Right renal cortex interstitium (tissue), 3 donors: ENCODE measurements around the gene TIMP2. TPM values are rescaled to one million over a fixed set of nuclear protein-coding genes. Genes with fewer than 3 reads are reported as not detected.

ENCODE experiments used
- DNase-seq, 3 donors: peaks; one replicate each; pipeline ENCODE4 v3.0.0-alpha.2; 2013; ENCODE audit warnings: low read depth in 3 of 3, low spot score in 2 of 3
- polyA plus RNA-seq, 3 donors: library from polyadenylated mRNA; unstranded; fragments of 120-200 nt; gene quantifications; one replicate each; pipeline ENCODE4 v1.2.1, GENCODE V29; 2013; ENCODE audit not compliant: insufficient read length in 3 of 3

The TIMP2 gene
- polyA plus RNA-seq, 3 donors: 143 to 162 (median 143) TPM

DNA sequence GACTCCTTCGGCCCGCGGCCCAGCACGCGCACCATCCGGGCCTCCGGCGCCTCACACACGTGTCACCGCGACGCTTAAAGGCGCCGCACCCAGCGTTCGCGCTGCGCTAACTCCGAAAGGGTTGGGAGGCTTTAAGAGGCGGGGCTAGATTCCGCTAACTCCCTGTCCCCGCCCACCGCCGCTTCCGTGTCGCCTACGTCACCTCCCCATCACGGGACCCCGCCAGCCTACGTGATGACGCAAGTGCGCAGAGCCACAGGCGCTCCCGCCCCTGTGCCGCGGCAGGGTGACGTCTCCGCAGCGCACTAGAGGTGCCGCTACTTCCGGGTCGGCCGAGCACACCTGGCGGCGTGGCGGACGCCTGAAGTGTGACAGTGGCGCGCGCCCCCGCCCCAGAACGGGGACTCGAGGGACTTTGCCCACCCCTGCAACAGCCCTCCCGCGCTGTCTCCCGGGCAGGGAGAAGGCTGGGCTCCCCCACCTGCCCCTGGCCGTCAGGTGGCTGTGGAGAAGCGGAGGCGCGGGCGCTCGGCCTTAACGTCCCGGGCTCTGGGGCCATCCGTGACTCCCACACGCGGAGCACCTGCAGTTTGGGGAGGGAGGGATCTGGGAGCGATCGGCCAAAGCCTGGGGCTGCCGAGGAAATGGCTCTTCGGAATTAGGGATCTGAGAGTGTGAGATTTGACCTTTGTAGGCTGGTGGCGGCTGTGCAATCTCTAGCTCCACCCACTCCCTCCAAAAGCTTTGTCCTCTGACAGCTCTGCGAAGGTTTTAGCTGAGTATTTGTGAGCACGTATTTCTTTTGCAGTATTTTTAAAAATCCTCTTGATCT, 84.2 kb downstream of the TIMP2 start, which contains the start of gene USP36:
Gene USP36, minus strand, starts transcription at position 35 of the 832 bp plus-strand sequence. CDS start 4,451 bp downstream, outside the sequence.
- peak; percentile 97 to 98 (median 97) for DNase-seq

GRCh38 chr17:78840530-78840779, 84.7 kb downstream of the TIMP2 start:
- no peak for DNase-seq

- peak in 1 of 3 donors; percentile 19 for DNase-seq
Measured at GRCh38 chr17:78839762-78840529, 85.2 kb downstream of the TIMP2 start.

DNA sequence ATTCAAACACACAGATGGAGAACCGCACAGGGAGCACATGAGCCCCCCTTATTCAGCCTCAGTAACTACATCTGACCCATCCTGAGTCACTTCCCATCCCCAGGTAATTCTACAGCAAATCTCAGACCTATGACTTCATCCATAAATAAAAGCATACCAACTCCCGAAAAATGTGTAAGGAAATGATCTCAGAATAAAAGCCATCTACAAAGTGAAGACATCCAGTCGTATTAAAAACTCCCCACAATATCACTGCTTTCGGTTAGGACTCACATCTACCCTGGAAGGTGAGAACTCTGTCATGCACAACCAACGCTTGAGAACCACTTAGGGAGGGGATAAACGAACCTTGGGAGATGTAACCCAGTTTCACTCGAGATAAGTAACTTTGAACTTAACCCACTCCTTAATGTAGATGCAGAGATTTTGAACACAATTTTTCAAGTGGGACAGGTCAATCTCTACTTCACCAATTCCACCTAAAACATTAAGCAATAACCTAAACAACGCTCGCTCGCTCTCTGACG, 85.9 kb downstream of the TIMP2 start:
- DNase-seq: no peak

DNA sequence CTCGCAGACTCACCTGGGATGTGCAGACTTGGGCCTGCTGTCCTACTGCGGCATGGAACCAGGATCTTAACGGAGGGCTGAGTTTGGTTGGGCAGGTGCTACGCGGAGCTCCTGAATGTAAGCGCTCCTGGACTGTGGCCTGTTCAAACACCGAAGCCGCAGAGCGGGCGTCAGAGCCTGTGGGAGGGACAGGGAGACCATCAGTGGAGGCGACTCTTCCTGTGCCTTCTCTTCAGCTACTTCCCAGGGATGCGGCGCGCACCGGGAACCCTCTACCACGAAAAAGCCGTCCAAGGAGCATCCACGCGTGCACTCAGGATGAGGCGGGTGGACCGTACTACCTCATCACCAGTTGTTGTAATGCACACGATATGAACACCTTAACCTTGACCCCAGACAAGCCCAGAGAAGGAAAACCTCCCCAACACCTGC, 86.6 kb downstream of the TIMP2 start:
- DNase-seq: no peak

DNA sequence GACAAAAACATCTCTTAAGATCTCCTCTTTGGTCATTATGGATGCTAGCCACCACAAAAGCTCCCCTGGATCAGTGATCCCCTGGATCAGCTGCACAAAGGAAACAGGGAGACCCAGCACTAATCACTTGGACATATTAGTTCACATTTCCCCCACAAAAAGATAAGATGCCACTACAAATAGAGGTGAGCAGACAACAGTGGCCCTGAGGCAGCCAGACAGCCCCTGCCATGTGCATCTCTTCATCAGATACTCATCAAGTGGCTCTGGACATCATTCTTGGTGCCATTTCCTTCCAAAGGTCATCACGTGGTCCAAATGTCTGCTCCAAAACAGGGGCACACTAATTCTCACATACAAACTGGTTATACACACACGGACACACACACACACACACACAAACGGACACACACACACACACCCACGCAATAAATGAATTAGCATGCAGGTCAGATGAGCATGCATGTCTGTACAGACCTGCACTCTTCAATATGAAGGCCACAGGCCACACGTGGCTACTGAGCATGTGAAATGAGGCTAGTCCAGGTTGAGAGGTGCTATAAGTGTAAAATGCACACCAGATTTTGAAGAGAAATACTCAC, 88.7 kb downstream of the TIMP2 start:
- DNase-seq: no peak

DNA sequence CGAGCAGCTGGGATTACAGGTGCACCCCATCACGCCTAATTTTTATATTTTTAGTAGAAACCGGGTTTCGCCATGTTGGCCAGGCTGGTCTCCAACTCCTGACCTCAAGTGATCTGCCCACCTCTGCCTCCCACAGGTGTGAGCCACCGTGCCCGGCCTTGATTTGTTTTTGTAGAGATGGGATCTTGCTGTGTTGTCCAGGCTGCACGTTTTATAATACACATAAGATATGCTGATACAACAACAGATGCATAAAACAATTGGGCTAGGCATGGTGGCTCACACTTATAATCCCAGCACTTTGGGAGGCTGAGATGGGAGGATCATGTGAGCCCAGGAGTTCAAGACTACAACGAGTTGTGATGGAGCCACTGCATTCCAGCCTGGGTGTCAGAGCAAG, 90.6 kb downstream of the TIMP2 start:
- no peak for DNase-seq

- no peak for DNase-seq
Measured at GRCh38 chr17:78832541-78832810, 92.7 kb downstream of the TIMP2 start.

- DNase-seq: no peak
Measured at GRCh38 chr17:78831688-78832540, 93.3 kb downstream of the TIMP2 start.

DNA sequence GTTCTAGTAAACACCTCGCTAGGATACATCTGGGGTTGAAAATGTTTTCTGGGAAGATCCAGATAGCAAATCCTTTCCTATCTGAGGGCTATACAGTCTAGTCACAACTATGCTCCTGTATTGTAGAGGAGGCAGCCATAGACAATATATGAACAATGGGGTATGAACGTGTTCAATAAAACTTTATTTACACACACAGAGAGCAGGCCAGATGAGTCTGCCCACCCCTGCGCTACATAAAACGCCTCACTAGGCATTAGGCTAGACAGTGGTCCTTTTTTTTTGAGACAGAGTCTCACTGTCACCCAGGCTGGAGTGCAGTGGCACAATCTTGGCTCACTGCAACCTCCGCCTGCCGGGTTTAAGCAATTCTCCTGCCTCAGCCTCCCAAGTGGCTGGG, 95.7 kb downstream of the TIMP2 start:
- DNase-seq: no peak

- no peak for DNase-seq
Measured at GRCh38 chr17:78828470-78829185, 96.6 kb downstream of the TIMP2 start.

DNA sequence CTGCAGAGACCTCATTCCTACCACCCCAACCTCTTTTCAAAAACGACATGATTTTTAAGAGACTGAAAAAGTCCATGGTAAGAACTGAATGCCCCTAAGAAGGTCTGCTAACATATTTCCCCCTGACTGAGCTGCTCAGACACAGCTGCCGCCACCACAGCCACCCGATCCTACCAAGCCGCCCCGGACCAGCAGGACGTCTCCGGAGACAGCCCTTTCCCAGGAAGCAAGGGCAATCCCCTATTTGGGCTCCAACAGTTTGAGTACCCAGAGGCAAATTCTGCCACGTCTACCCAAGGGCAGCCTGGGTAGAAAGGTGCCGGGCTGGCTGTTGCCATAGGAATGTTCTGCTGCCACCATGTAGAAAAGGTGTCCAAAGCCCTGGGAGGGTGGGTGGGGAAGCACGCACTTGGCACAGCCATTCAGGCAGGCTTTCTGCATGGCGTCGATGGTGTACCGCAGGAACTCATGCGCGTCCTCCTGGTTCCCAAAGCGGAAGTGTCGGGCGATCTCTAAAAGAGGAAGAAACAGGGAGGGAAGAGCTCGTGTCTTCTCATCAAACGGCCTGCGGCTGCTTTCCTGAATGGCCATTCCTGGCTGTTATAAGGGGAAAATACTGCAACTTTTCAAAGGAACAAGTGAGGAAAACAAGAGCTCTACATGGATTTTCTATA, 98.2 kb downstream of the TIMP2 start:
- no peak for DNase-seq

GRCh38 chr17:78826421-78826820, 98.8 kb downstream of the TIMP2 start:
- DNase-seq: no peak

- no peak for DNase-seq
Measured at GRCh38 chr17:78825696-78826095, 99.5 kb downstream of the TIMP2 start.

DNA sequence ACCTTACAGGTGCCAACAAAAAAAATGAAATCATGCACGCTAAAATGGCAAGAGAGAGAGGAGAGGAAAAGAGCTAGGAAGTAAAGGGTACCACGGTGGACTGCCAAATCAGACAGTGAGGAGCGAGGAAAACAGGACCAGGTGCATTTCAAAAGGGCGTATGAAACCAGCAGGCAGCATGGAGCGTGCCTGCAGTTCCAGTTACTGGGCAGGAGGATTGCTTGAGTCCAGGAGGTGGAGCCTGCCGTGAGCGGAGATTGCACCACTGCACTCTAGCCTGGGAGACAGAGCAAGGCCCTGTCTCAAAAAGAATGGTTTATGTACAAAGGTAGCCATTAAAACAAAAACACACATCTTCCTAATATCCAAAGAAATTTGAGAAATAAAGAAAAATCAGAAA, 100.9 kb downstream of the TIMP2 start:
- DNase-seq: no peak

DNA sequence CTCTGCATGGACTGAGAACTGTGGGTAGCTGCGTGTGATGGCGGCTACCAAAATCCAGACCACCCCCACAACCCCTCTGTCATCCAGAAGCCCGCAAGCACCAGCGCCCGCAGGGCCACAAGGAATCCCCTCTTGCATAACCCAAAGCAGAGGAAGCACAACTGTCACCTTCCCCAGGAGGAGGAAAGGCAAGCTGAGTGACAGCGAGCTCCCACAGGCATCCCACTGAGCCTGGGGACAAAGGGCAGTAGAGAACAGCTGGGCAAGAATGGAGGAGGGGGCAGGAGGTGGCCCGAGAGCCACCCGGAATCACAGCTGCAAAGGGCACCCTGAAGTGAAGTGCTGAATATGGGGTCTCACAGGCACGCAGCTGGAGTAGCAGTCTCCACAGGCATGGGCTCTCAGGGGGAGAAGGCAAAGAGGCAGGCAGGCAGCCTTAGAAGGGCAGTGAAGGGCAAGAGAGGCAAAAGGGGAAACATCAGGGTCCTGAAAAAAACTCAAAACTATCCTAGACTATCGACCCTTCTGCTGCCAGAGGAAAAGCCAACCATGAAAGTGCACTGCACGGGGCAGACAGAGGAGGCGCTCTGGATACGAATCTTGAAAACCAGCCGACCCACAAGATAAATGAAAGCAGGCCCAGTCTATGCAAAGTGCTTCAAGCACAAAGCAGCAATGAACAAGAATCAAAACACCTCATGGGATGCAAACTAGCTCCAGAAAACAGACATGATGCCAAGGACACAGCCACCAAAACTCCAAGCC, 101.7 kb downstream of the TIMP2 start:
- no peak for DNase-seq

DNA sequence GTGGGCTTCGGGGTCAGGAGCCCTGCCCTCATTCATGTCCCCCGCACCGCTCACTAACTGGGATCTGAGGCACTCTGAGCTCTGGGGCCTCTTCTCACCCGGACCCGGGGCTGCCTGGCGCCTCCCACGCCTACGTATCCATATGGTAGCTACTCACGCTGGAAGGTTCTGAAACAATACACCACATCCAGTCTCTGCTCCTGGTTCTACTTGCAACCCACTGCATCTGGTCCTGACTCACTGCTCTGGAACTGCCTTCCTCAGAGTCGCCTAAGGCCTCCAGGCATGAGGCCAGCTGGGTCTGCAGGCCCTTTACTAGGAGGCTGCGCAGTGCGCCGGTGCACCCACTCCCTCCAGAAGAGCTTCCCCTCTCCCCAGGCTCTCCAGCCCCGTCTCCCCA, 102.6 kb downstream of the TIMP2 start:
- DNase-seq: no peak

DNA sequence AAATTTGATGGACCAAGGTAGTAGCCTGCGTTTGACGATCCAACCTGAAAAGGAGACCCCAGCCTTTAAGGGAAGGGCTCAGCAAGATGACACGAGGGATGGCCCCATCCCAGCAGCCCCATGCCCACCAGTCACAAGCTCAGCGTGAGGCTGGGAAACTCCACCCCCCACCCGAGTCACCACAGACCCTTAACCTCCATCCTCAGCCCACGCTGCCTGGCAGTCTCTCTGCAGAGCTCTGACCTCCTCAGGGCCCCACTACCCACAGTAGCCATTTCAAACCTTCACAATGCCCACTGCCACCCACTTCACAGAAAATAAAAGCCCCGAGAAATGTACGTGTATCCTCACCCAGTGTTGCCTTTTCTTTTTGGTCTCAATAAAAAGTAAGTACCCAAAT, 103.2 kb downstream of the TIMP2 start:
- DNase-seq: no peak

DNA sequence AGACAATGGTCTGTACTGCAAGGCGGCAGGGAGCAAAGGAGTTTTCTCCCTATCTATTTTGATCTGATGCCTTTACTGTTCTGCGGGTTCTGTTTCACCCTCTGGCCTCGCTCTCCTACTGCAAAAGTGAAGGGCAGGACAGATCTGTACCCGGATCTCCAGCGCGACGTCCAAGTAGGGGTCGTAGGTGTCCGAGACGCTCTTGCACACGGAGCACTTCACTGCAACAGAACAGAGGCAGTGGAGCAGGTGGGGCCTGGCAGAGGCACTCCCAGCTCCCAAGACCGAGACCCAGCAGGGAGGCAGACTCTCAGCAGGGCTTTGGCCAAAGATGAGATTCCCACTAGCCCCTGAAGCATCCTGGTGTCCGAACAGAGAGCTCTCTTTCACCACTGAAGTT, 104.3 kb downstream of the TIMP2 start:
- DNase-seq: no peak
